ENCODE results near the gene KRT26.
A peak's percentile ranks its signal among the peaks of the same experiment; 100 is the strongest.
"Not testable (repeated sequence)": the region's sequence is repeated elsewhere in the genome, so short reads cannot be mapped to it uniquely, and the experiment has no call there.

KRT26 gene

DNA sequence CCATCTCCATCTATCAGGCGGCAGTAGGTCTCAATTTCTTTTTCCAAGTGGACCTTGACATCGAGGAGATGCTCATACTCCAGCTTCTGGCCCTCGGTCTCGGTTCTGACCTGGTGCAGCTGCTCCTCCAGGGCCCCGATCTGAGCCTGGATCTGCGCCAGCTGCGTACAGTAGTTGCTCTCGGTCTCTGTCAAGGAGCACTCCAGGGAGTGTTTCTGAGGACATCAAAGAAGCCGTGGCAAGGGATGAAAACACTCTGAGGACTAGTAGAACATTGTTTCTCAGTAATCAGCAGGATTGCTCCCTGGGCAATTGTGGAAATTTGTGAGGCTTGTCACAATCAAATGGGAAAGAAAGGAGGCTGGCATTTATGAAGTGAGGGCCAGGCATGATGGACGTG is 21.8 kb upstream of the KRT26 start:
- DNase-seq, result no peak

DNA sequence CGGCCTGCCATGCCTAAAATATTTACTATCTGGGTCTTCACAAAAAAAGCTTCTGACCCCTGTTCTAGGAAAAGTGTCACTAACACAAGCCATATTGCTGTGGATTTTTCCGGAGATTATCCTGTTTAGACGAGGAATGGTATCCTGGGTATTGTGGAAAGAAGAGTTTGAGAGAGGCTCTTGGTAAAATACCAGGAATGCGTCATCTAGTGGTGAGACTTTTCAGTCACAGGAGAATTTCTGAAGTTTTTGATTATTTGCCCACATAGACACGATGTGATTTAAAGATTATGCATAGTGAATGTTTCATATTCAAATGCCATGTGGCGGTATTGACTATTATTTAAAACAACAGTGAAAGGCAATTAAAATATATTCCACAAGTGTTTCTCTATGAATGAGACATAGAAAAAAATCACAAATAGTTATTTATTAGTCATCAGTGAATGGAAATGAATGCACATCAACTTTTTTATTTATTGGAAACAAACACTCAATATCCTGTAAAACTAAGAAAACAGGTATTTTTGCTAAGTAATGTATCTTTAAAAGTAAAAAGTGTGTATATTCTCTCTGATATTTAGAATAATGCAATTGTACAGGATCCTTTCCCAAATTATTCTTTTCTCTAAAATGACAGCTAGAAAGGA is 19.9 kb upstream of the KRT26 start:
- peak; percentile 7 for DNase-seq

DNA sequence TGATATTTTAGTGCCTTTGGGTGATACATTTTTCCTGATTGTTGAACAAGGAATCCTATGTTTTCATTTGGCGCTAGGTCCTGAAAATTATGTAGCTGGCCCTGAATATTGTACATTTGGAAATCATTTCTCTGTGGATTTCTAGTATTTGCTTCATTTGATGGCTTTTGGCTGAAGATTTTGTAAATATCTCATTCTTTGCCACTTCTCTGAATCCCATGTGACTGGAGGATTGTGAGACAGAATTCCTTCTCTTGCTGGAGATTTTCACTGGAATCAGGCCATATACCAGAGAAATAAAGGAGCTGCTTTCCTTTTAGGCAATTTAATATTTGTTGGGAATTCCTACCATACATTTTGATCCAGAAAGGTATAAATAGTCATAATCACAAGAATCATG is 19.1 kb upstream of the KRT26 start:
- DNase-seq, result no peak

DNA sequence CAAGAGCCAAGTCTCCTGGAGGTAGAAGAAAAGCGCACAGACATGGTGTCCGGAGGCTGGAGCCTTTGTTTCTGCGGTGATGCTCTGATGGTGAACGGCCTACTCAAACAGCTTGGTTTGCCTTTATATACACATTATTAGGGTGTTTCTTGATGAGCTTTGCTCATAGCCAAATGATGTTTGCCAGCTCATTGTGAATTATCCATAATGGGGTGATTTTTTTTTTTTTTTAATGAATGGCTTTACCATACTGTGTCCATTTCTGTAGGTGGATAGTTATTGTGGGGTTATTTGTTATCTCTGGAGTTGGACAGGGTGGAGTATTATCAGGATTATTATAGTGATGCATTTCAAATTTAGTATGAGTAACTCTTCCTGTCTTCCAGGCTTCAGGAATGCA is 10.4 kb upstream of the KRT26 start, which contains the start of gene KRT27:
Gene KRT27 (minus strand): TSS at position 101 of the 400 bp plus-strand sequence. CDS start 57 bp downstream, at position 44.
- no peak for DNase-seq

DNA sequence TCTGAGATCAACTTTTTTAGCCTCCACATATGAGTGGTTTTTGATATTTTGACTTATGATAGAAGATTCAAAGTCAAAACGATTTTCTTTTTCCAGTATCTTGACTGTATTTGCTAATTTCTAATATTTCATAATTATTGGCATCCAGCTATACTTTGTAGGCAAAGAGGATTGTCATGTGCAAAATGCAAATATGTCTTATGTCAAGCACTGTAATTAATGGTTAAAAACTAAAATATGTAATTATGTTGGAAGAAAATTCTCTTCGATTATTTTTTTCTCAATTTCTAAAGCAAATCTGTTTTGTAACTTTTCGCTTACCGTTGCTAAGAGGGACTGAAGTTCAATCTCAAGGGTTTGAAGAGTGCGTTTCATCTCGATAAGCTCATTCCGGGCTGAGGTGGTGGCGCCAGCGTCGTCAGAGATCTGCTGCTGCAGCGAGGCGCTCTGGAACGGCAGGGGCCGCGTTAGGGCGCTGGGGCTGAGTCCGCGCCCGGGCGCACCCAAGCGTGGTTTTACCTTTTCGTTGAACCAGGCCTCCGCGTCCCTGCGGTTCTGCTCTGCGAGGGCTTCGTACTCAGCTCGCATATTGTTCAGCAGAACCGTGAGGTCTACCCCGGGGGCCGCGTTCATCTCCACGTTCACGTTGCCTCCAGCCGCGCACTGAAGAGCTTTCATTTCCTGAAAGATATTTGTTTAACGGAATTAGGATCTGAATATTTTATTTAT is 7.3 kb upstream of the KRT26 start:
- DNase-seq, result peak; percentile 3

DNA sequence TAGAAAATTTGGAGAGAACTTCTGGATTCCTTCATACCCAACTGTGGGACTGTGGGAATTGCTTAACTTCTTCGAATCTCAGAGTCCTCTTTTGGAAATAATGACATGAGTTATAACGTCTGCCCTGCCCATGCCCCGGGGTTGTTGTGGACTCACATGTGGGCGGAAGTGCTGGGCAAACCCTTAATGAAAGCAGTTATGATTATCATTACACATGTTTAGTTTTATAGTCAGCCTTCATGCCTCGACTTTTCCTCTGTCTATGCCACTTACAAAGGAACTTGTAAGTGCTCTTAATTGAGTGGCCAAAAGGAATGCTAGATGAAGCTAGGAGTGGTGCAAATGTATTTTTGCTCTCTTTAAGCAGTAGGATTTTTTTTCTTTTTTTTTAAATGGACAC is 6.5 kb upstream of the KRT26 start:
- no peak for DNase-seq

DNA sequence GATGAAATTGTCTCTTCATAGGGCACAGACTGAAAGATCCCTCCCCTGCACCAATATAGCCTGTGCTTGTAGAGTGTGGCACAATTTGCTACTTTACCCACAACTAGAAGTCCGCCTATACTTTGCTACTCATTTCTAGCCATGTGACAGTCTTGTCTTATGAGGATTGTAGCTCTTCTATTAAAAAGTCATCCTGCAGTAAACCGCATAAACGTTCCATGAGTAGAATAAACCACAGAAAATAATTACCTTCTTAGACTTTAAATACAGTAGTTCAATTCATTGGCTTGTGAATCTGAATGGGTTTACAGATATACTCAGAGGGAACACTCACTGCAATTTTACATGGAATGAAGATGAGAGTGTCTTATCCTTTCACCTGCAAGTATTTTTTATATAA is 6.0 kb upstream of the KRT26 start:
- DNase-seq, result no peak

DNA sequence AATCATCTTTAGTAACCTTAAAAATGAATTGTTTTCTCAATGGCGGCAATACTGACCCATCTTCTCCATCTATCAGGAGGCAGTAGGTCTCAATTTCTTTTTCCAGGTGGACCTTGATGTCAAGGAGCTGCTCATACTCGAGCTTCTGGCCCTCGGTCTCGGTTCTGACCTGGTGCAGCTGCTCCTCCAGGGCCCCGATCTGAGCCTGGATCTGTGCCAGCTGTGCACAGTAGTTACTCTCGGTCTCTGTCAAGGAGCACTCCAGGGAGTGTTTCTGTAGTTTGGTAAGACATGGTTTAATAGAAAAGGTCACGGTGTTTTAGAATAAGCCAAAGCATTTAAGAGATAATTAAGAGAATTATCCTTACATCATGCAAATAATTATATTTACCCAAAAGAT is 5.5 kb upstream of the KRT26 start:
- DNase-seq, result no peak

DNA sequence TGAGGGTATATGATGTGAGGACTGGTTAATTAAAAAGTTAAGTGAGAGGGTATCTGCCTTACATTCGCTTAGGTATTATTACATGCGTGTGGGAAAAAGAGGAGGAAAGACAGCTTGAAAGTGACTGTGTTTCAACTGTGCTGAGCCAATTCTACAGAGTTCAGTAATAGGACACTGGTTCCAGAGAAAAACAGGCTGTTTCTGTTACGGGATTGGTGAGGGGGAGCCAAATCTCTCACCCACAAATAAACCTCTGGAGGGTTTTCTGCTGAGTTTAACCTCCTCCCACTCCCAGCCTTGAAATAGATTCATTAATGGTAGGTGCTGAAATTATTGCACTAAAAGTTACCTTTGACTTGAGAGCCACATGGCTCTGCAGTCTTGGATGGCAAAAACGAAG is 3.9 kb upstream of the KRT26 start:
- no peak for DNase-seq

DNA sequence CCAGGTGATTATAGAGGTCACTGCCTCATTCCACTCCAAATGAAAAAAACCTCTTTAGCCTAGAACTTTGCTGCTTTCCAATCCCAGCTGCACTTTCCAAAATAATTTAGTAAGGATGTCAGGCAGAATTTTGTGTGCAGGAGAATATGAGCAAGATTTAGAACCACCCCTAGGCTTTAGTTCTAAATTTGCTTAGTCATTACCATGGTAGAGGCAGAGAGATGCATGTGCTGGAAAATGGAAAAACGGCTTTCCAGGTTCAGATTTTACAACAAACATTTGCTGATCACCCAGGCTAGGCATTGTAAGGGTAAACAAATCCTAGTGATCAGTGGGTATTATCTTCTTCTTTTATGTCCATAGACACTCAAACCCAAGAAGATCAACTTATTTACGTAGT is 6.3 kb downstream of the KRT26 start:
- no peak for DNase-seq

DNA sequence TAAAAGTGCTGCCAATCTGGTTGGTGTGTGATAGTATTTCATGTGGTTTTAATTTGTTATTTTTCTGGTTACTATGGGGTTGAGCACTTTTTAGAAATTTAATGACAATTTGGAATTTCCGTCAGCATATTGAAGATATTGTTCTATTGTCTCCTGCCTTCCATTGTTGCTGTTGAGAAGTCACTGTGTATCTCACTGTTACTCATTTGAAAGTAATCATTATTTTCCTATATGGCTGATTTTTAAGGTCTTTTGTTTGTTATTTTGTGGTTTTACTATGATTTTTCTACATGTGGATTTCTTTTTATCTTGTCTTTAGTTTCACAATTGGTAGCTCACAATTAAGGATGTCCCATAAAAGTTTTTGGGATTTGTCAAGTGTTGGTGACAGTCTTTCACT is 8.2 kb downstream of the KRT26 start:
- DNase-seq, result no peak

DNA sequence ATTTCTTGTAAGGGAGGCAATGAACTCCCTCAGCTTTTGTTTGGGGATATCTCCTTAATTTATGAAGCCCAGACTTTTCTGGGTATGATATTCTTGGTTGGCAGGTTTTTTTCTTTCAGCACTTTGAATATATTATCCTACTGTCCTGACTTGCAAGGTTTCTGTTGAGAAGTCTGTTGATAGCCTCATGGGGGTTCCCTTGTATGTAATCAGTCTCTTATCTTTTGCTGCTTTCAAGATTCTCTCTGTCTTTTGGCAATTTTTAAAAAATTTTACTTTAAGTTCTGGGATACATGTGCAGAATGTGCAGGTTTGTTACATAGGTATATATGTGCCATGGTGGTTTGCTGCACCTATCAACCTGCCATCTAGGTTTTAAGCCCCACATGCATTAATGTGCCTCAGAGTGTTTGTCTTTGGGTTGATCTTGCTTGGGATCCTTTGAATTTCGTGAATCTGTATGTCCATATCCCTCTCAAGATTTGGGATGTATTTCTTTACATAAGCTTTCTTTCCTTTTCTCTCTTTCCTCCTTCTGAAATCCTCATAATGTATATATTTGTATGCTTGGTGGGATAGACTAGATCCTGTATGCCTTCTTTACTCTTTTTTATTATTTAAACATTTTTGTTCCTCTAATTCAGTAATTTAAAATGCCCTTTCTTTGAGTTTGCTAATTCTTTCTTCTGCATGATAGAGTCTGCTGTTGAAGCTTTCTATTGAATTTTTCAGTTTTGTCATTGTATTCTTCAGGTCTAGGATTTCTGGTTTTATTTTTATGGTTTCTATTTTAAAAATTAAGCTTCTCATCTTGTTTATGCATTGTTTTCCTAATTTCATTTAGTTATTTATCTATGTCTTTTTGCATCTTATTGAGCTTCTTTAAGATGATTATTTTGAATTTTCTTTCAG is 11.6 kb downstream of the KRT26 start:
- DNase-seq, result no peak

DNA sequence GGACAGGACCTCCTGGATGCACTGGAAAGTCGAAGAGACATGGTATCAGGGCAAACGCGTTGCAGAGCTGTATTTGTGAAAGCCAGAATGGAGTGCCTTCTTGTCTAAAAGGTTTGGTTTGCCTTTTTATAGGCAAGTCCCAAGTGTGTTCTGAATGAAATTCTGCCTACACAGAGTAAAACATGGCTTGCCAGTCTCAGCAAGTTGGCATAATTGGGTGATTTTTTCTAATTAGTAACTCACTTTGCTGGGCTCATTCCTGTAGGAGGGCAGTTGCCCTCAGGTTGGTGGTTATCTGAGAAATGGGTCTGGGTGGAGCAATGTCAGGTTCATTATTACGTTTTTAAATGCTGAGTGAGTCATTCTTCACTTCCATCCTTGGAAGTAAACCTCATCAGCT is 16.8 kb downstream of the KRT26 start, which contains the start of gene KRT25:
Gene KRT25 (minus strand): TSS at position 101 of the 400 bp plus-strand sequence. CDS start 60 bp downstream, at position 41.
- no peak for DNase-seq

DNA sequence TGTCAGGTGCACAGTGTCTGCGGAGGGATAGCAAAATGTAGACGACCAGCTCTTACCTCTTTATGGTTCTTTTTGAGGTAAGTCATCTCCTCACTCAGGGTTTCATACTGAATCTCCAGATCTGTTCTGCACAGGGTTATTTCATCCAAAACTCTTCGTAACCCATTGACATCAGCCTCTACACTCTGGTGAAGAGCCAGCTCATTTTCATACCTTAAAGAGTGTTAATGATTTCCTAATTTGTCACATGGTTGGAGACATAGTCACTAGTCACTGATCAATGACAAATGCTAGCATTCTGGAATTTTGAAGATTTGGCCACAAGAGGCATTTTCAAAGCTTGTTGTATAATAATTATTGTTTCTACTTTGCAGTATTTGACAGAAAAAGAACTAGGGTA is 18.2 kb downstream of the KRT26 start:
- DNase-seq, result no peak

DNA sequence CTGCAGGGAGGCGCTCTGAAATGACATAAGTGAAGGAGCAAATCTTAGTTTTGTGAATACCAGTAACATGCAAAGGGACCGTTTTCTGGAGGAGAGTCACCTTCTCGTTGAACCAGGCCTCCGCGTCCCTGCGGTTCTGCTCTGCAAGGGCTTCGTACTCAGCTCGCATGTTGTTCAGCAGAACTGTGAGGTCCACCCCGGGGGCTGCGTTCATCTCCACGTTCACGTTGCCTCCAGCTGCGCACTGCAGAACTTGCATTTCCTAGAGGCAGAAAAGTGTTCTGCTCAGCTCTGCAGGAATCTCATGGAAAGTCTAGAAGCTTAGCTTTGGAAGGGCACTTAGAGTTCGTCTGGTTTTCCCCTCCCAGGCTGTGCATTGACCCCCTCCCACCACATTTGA is 20.9 kb downstream of the KRT26 start:
- no peak for DNase-seq

DNA sequence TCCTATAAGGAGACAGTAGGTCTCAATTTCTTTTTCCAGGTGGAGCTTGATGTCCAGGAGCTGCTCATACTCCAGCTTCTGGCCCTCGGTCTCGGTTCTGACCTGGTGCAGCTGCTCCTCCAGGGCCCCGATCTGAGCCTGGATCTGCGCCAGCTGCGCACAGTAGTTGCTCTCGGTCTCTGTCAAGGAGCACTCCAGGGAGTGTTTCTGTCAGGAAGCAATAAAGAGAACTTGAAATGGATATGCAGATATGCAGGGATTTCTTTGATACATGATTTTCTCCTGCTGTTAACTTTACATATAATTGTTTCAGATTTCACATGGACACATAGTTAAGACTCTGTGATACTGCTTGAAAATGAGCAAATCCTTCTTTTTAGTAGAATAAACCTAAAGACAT is 21.6 kb downstream of the KRT26 start:
- DNase-seq, result no peak

DNA sequence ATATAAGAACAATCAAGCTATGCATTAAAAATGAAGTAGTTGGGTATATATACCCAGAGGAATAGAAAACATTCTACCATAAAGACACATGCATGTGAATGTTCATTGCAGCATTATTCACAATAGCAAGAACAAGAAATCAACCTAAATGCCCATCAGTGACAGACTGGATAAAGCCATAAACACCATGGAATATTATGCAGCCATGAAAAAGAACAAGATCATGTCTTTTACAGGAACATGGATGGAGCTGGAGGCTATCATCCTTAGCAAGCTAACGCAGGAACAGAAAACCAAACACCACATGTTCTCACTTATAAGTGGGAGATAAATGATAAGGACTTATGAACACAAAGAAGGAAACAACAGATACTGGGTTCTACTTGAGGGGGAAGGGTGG is 23.3 kb downstream of the KRT26 start:
- DNase-seq, result not testable (repeated sequence)

DNA sequence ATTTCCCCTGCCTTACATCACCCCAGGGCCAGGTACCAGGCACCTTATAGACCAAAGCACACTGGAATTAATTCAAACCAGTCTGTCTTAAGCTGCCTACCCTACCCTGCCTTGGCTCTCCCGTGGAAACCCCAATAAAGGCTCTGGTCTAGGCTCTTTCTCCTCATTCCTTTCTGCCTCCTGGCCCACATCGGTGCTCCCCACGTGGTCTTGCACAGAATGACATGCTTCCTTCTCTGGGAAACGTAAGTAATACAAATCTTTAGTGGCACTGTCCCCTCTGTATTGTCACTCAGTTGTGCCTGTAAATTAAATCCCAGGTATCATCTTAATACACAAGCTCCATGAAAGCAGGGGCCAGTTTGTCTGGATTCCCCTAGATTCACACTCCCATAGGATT is 33.4 kb downstream of the KRT26 start:
- DNase-seq, result no peak

DNA sequence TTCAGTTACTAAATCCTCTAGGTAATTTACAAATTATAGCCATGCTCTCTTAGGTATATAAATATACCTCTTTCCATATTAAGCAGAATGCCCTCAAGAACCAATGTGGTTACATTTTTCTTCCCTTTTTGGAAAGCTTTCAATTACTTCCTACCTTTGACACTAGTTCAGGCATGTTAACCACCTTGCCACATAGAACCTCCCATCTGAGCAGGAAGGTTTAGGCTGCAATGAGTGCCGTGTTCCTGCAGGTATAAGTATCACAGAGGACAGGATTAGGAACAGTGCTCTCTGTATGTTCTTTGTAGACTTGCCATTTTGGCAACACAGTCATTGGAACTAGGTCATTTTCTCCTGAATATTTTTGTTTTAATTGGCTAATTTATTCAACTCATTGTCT is 37.0 kb downstream of the KRT26 start:
- no peak for DNase-seq

DNA sequence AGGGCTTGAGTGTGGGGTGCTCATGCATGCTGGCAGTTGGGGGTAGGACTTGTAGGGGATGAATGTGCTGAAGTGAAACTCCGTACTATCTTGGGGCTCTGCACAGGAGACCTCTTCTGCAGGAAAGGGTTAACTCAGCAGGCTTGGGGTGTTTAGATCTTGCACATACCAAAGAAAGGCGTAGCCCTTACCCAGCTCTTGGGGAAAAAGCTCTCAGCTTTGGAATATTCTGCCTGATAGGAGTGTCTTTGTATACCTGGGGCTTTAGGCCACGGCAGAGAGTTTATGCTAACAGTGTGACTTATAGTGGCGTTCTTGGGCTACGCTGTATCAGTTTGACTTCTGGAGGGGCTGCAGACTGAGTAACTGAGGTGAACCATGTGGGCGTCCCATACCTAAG is 38.0 kb downstream of the KRT26 start:
- DNase-seq, result no peak

DNA sequence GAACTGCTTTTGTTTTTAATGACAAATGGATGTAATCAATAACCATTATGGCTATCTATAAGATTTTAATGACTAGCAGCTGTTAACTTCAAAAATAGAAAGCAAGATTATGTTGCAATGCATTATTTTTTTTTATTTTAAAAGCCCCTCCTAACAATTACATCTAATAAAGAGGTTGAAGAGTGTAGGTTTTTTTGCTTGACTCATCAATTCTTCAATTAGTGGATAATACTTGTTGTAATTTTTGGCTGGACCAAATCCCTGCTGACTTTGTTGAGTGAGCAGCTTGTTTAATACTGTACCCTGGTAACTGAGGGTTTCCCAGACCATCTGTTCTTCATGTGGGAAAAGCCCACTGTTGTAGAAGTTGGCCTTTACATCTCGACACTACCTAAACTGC is 41.0 kb downstream of the KRT26 start:
- no peak for DNase-seq

DNA sequence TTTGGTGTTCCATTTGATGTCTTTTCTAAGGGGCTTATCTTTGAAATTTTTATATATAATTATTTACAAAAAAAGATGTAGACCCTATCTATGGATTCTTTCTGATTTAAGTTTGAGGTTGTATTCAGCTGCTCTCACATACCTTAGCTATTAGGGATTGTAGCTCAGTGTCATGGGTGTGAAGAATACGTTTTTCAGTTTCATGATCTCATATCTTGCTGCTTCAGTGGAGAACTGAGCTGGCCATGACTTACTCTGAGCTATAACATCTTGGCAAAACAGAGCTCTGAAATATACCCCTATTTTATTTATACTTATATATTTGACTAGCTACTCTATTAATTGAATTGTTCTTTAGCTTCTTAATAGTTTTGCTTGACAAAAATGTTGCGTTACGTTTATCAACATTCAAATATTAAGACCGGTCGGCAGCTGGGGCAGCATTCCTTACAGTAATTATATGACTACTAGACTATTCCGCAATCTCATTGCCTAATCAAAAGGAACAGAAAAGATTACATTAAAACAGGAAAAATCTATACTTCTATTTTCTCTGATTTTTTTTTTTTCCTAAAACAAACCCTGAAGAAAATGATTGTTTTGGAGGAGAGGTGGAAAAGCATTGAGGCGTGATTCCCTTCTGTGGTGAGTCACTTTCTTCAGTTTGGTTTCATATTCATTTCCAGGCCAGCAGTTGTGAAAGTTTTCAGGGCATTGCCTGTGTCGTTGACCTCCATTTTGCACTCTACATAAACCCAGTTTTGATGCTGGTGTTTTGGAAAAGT is 44.4 kb downstream of the KRT26 start:
- no peak for DNase-seq

DNA sequence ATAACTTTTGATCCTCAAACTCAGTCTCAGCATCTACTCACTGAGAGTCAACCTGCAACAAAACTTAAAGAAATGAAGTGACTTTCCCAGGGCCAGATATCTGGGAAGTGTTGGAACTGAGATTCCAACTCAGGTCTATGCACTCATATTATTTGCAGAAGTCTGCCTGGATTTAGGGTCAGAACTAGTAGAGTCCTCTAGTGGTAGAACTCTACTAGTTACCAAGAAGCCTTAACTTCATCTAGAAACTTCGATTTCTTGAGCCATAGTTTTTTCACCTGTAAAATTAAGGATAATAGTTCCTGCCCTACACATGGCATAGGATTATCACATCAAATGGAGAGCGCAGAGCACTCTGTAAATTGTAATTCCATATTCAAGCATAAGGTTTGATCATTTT is 45.1 kb downstream of the KRT26 start:
- peak; percentile 9 for DNase-seq
